Fibroblast of skin of right quadriceps (primary cell): ENCODE data around the gene CNRIP1.

Experiments used
- DNase-seq: peaks from one replicate; pipeline ENCODE4 v3.0.0-alpha.2; 2013

CNRIP1 gene

DNA sequence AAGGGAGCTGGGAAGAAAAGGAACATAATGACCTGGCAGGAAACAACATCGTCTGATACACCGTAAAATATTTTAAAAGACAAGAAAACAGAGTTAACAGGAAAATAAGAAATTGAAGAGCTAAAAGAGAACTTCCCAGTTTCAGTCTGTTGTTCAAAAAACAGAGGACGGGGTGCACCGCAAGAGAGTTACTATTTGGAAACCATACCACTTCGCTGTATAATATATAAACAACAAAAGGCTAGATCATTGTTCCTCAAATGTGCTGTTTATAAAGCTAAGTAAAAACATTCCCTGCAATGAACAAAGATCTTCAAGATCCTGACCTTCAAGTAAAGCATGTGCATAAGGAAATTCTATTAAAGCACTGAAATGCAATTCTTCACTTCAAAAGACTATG lies 69.6 kb downstream of the CNRIP1 start:
- no peak for DNase-seq

DNA sequence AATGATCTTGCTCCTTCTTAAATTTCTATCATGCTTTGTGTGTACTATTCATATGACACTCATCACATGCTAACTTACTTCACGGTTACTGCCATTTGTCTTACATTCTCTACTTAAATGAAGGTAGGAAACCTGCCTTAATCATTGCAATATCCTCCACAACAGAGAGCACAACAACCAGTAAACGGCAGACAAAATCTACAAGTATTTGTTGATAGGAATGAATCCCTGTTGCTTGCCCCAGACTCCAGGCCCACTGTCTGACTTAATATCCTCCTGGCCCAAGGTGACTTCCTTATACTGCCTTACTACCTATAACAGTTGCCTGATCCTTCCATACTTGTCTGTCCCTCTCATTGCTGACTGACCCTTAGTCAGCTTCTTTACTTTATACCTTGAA lies 70.9 kb downstream of the CNRIP1 start:
- no peak for DNase-seq

DNA sequence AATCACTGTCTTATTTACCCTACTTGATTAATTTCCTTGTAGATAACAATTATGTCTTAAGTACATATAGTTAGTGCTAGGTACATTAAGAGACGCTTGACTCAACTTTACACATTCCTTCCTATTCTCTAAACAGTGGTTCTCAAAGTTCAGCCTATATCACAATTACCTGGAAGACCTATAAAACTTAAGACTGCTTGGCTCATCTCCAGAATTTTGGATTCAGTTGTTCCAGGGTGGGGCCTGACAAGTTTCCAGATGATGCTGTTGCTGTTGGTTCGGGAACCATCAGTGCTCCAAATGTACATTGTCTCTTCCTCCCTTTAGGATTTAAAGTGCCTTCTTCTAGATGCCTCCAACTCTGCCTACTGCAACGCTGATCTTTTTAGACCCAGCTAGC lies 71.4 kb downstream of the CNRIP1 start:
- DNase-seq, result no peak

DNA sequence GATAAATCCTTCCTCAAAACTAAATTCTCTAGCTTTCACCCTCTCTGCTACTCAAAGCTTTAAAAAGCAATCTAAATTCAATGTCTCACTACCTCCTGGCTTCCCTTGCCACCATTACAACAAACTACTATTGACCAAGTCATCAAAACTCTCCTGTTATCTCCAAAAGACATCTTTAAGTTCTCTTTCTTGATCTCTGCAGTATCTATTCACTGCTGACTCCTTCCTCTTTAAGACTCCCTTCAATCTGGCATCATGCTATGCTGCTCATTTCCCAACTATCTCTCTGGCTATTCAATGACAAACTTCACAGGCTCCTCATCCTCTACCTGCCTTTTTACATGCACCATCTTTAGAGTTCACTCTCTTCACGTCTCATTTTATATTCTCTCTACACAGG lies 73.4 kb downstream of the CNRIP1 start:
- DNase-seq, result no peak

DNA sequence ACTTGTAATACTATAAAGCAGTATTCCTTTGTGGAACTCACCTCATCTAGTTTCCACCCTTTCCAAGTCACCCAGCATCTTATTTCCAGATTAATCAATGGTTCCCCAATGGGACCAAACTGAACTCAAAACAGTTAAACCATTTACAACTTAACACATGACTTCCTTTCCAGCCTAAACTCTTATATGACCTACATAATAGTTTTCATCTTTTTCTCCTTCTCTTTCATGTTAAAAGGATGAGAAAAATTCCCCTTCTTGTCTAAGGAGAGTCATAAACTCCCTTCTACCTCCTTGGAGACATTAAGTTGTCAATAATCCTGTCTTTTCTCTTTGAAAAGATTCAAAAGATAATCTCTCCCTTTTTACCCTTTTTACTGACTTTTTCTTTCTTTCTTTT lies 74.1 kb downstream of the CNRIP1 start:
- no peak for DNase-seq

DNA sequence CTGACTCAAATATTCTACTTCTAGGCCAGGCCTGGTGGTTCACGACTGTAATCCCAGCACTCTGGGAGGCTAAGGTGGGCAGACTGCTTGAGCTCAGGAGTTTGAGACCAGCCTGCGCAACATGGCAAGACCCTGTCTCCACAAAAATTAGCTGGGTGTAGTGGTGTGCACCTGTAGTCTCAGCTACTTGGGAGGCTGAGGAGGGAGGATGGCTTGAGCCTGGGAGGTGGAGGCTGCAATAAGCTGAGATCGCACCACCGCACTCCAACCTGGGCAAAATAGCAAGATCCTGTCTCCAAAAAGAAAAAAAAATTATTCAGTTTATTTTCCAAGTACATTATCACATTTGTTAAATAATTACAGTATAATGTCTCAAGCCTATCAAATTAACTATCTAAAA lies 74.7 kb downstream of the CNRIP1 start:
- DNase-seq, result no peak

DNA sequence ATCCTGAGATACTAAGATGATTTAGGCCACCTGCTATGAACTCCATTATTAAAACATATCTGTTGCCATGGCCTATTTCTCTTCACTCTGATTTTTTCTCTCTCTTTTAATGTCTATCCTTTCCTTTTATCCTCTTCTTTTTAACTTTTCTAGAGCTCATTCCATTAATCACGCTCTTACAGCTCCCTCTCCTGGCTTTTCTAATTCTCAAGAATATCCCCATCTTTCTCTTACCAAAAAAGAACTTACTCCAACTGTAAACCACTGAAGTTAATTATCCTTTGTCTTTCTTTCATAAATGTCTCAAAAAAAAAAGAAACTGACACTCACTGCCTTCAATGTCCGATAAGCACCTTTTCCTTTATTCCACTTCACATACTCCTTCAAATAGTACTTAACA lies 75.3 kb downstream of the CNRIP1 start:
- DNase-seq, result no peak
